ENCODE measurements around the gene CCR3.

The CCR3 gene

GRCh38 chr3:46221938-46222337, 20.3 kb upstream of the CCR3 start:
- DNase-seq = no peak

GRCh38 chr3:46222435-46223161, 19.7 kb upstream of the CCR3 start:
- DNase-seq = no peak

GRCh38 chr3:46228260-46229242, 13.7 kb upstream of the CCR3 start:
- DNase-seq = no peak

- DNase-seq = no peak
These were observed 10.9 kb upstream of the CCR3 start for GRCh38 chr3:46231323-46231722.

- DNase-seq = no peak
These were observed 9.1 kb upstream of the CCR3 start for GRCh38 chr3:46233194-46233593.

GRCh38 chr3:46235425-46235824, 6.8 kb upstream of the CCR3 start:
- DNase-seq = no peak

- DNase-seq = no peak
These were observed 5.8 kb upstream of the CCR3 start for GRCh38 chr3:46236294-46237054.

- DNase-seq = no peak
These were observed 3.9 kb upstream of the CCR3 start for GRCh38 chr3:46238386-46238785.

- no peak for DNase-seq
These were observed 2.8 kb upstream of the CCR3 start for GRCh38 chr3:46239301-46239938.

- no peak for DNase-seq
These were observed 2.3 kb upstream of the CCR3 start for GRCh38 chr3:46239952-46240351.

- no peak for DNase-seq
These were observed 1.3 kb downstream of the CCR3 start for GRCh38 chr3:46243560-46243959.

GRCh38 chr3:46245146-46245545, 2.9 kb downstream of the CCR3 start:
- DNase-seq = no peak

GRCh38 chr3:46252980-46253379, 10.7 kb downstream of the CCR3 start:
- no peak for DNase-seq

- DNase-seq = no peak
These were observed 16.3 kb downstream of the CCR3 start for GRCh38 chr3:46258525-46258924.

GRCh38 chr3:46261926-46262594, 19.8 kb downstream of the CCR3 start:
- no peak for DNase-seq

- DNase-seq = no peak
These were observed 21.7 kb downstream of the CCR3 start for GRCh38 chr3:46264002-46264401.

- no peak for DNase-seq
These were observed 24.3 kb downstream of the CCR3 start for GRCh38 chr3:46266598-46266997.

GRCh38 chr3:46269556-46269955, 27.3 kb downstream of the CCR3 start:
- no peak for DNase-seq

- DNase-seq = no peak
These were observed 28.2 kb downstream of the CCR3 start for GRCh38 chr3:46270474-46270873.

- no peak for DNase-seq
These were observed 29.0 kb downstream of the CCR3 start for GRCh38 chr3:46271209-46271745.

- DNase-seq = no peak
These were observed 29.8 kb downstream of the CCR3 start for GRCh38 chr3:46272028-46272451.
